HG02840 (cell line): ENCODE results near the gene PIGBOS1.
A peak's percentile ranks its signal among the peaks of the same experiment; 100 is the strongest.

Experiments used
- ATAC-seq: cut with Tn5 transposase; IDR thresholded peaks from one replicate; pipeline ENCODE4 v1.9.1; 2021; ENCODE audit warnings: mild to moderate bottlenecking, moderate library complexity, moderate number of reproducible peaks; ENCODE audit not compliant: unreplicated experiment, low FRiP score

PIGBOS1 gene

GRCh38 chr15:55270291-55270690, 48.6 kb downstream of the PIGBOS1 start:
- ATAC-seq, result no peak

GRCh38 chr15:55268176-55268695, 50.7 kb downstream of the PIGBOS1 start:
- no peak for ATAC-seq

- ATAC-seq, result peak; percentile 87
These were observed 51.3 kb downstream of the PIGBOS1 start for GRCh38 chr15:55267401-55268175.
